HG02938 (cell line): ENCODE results near the gene TMEM175.

Experiments used
- ATAC-seq: cut with Tn5 transposase; IDR thresholded peaks from one replicate; pipeline ENCODE4 v1.9.1; 2021; ENCODE audit warnings: mild to moderate bottlenecking, moderate library complexity; ENCODE audit not compliant: unreplicated experiment

The TMEM175 gene

GRCh38 chr4:945274-946102, 13.2 kb downstream of the TMEM175 start:
- ATAC-seq, result no peak

GRCh38 chr4:946103-946450, 13.8 kb downstream of the TMEM175 start:
- no peak for ATAC-seq

- ATAC-seq, result no peak
These were observed 14.5 kb downstream of the TMEM175 start for GRCh38 chr4:946517-947471.

GRCh38 chr4:947491-947971, 15.3 kb downstream of the TMEM175 start:
- ATAC-seq, result no peak

GRCh38 chr4:948101-948935, 16.1 kb downstream of the TMEM175 start:
- no peak for ATAC-seq

- ATAC-seq, result no peak
These were observed 16.7 kb downstream of the TMEM175 start for GRCh38 chr4:948936-949300.

- ATAC-seq, result no peak
These were observed 17.4 kb downstream of the TMEM175 start for GRCh38 chr4:949656-950055.

GRCh38 chr4:950136-951020, 18.1 kb downstream of the TMEM175 start:
- no peak for ATAC-seq

- no peak for ATAC-seq
These were observed 18.9 kb downstream of the TMEM175 start for GRCh38 chr4:951186-951585.

- no peak for ATAC-seq
These were observed 19.6 kb downstream of the TMEM175 start for GRCh38 chr4:951594-952468.

GRCh38 chr4:952881-953573, 20.8 kb downstream of the TMEM175 start:
- no peak for ATAC-seq

- ATAC-seq, result no peak
These were observed 21.3 kb downstream of the TMEM175 start for GRCh38 chr4:953574-953915.

- no peak for ATAC-seq
These were observed 22.2 kb downstream of the TMEM175 start for GRCh38 chr4:954211-955020.

- ATAC-seq, result no peak
These were observed 23.1 kb downstream of the TMEM175 start for GRCh38 chr4:955161-955921.

GRCh38 chr4:955931-956381, 23.7 kb downstream of the TMEM175 start:
- no peak for ATAC-seq

- ATAC-seq, result no peak
These were observed 24.4 kb downstream of the TMEM175 start for GRCh38 chr4:956531-957230.
